ENCODE results near the gene EPC1.
A peak's percentile ranks its signal among the peaks of the same experiment; 100 is the strongest.
"Not testable (repeated sequence)": the region's sequence is repeated elsewhere in the genome, so short reads cannot be mapped to it uniquely, and the experiment has no call there.

Gene EPC1

GRCh38 chr10:32372000-32372875, 25.3 kb upstream of the EPC1 start:
- no peak for DNase-seq

GRCh38 chr10:32371101-32371500, 24.1 kb upstream of the EPC1 start:
- DNase-seq: no peak

- no peak for DNase-seq
Observed at GRCh38 chr10:32367793-32368453, 21.0 kb upstream of the EPC1 start.

- DNase-seq: no peak
Observed at GRCh38 chr10:32366588-32366987, 19.6 kb upstream of the EPC1 start.

- no peak for DNase-seq
Observed at GRCh38 chr10:32366111-32366510, 19.2 kb upstream of the EPC1 start.

GRCh38 chr10:32365404-32365803, 18.4 kb upstream of the EPC1 start:
- not testable (repeated sequence) for DNase-seq

- no peak for DNase-seq
Observed at GRCh38 chr10:32362571-32362970, 15.6 kb upstream of the EPC1 start.

GRCh38 chr10:32360884-32361283, 13.9 kb upstream of the EPC1 start:
- no peak for DNase-seq

- no peak for DNase-seq
Observed at GRCh38 chr10:32360241-32360640, 13.3 kb upstream of the EPC1 start.

- no peak for DNase-seq
Observed at GRCh38 chr10:32357056-32357735, 10.2 kb upstream of the EPC1 start.

- not testable (repeated sequence) for DNase-seq
Observed at GRCh38 chr10:32354690-32355089, 7.7 kb upstream of the EPC1 start.

- DNase-seq: no peak
Observed at GRCh38 chr10:32350811-32351350, 3.9 kb upstream of the EPC1 start.

GRCh38 chr10:32349968-32350738, 3.2 kb upstream of the EPC1 start:
- no peak for DNase-seq

- no peak for DNase-seq
Observed at GRCh38 chr10:32349199-32349585, 2.2 kb upstream of the EPC1 start.

GRCh38 chr10:32348297-32349198, 1.6 kb upstream of the EPC1 start:
- no peak for DNase-seq

GRCh38 chr10:32347363-32348022, 535 bp upstream of the EPC1 start:
- DNase-seq: no peak

- peak; percentile 52 for DNase-seq
Observed at GRCh38 chr10:32346134-32346550, 816 bp downstream of the EPC1 start.

- no peak for DNase-seq
Observed at GRCh38 chr10:32341596-32341995, 5.4 kb downstream of the EPC1 start.

GRCh38 chr10:32340596-32341180, 6.3 kb downstream of the EPC1 start:
- DNase-seq: no peak

- no peak for DNase-seq
Observed at GRCh38 chr10:32338262-32338661, 8.7 kb downstream of the EPC1 start.

- no peak for DNase-seq
Observed at GRCh38 chr10:32337350-32337749, 9.6 kb downstream of the EPC1 start.

Measured in NCI-H187 treated with DMSO at 0.1 percent for 48 hours (cell line).